Measurements from ENCODE around the gene PPP1R16B.

PPP1R16B gene

DNA sequence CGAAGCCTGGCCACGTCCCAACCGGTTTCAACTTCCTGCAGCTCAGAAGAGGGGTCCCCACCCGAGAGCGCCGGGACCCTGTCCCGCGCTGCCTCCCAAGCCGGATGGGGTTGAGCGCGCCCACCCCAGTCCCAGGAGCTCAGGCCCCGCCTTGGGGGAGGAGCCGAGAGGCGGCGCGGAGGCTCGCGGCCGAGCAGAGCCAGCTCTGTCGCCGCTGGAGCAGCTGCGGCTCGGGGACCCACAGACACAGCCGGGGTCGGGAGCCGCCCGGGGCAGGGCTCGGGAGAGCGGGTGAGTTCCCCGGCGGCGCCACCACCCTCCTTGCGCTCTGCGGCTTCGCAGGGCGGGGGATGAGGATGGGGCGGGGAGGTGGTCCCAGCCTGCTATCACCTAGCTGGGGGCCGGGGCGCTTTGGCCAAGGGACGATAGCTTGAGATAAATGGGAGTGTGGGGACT, at the start of gene PPP1R16B:
TSS of gene PPP1R16B (plus strand) at position 196 of the 456 bp plus-strand sequence. CDS start 30,229 bp downstream, outside the sequence.
- no peak for DNase-seq (ENCODE audit: low read depth)
- peak within 1 kb of the TSS; percentile 45 for H3K4me3 ChIP-seq (ENCODE audit: low read depth, low read length)

DNA sequence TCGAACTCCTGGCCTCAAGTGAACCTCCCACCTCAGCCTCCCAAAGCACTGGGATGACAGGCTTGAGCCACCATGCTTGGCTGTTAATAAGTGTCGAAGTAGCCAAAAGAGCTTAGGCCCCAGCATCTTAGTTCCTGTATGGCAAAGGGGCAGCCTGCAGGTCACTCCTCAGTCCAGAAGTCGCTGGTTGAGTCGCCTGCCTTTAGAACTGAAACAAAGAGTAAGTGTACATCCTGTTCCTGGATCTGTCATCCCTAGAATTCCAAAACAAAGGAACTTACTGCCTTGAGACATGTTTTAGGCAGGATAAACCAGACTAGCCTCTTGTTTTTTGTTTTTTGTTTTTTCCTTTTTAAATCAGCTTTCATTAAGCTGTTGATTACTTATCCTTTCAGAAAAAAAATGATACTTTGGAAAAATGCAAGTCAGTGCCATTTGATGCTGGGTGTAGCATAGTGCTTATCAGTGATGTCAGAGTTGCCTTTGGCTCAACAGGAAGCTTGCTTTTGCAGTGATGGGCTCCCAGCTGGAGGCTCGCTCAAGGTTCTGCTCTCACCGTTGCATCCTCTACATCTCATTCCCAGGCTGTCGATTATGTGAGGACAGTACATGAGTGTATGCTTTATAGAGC, 48.2 kb upstream of the PPP1R16B start:
- DNase-seq (ENCODE audit: low read depth) = no peak
- no peak overlapping the region for H3K4me3 ChIP-seq (ENCODE audit: low read depth, low read length)

DNA sequence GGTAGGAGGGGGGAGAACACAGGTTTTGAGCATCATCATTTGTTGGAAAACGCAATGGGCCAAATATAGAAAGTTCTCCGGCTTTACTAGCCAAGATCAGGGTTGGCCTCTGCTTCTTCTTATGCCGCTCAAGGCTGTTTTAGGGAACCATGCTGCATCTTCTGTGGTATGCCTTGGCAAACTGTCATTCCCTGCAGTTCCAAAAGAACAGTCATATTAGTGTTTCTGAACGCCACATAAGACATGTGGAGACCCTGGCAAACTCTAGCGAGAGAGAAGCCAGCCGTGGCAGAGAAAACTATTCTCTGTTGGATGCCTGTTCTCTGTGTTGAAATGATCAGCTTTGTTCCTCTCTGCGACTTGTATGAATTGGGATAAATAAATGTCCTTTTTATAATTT, 46.4 kb upstream of the PPP1R16B start:
- H3K4me3 ChIP-seq (ENCODE audit: low read depth, low read length) = no peak overlapping the region
- no peak for DNase-seq (ENCODE audit: low read depth)

DNA sequence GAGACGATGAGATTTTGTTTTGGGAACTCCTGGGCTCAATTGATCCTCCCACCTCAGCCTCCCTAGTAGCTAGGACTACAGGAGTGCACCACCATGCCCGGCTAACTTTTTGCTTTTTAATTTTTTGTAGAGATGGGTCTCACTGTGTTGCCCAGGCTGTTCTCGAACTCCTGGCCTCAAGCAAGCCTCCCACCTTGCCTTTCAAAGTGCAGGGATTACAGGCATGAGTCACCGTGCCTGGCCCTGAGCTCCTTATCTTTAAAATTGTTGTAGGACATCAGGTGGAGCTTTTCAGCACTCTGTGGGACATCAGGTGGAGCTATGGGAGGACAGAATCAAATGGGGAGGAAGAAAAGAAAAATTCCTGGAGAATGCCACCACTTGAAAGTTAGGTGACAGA, 44.5 kb upstream of the PPP1R16B start:
- no peak for DNase-seq (ENCODE audit: low read depth)
- no peak overlapping the region for H3K4me3 ChIP-seq (ENCODE audit: low read depth, low read length)

DNA sequence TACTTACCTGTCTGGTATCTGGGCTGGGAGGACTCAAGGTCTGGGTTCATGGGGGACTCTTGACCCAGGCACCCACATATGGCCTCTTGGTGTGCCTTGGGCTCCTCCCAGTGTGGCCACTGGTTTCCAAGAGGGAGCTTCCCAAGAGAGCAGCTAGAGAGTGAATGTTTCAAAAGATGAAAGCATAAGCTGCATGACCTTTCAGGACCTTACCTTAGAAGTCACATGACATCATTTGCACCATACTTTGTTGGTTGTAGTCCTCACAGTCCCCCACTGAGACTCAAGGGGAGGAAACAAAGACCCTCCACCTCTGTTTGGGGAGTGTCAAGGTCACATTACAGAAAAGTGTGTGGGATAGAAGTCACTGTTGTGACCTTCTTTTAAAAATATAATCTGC, 43.3 kb upstream of the PPP1R16B start:
- DNase-seq (ENCODE audit: low read depth) = no peak
- no peak overlapping the region for H3K4me3 ChIP-seq (ENCODE audit: low read depth, low read length)

DNA sequence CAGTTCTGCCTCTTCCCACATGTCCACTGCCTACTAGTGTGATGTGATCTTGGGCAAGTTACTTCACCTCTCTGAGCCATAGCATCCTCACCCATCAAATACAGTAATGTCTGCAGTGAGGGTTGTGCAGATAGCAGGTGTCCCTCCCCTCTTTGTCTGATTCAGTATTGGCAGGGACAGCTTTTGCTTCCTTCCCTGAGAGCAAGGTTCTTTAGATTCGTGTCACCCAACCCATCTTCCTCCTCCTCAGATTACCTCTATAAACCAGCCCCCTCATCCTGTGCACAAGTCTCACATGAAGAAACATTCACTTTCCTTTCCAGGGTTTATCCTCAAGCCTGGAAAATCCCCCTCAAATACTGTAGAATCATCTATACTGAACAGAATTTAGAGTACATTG, 41.9 kb upstream of the PPP1R16B start:
- H3K4me3 ChIP-seq (ENCODE audit: low read depth, low read length) = no peak overlapping the region
- DNase-seq (ENCODE audit: low read depth) = no peak

DNA sequence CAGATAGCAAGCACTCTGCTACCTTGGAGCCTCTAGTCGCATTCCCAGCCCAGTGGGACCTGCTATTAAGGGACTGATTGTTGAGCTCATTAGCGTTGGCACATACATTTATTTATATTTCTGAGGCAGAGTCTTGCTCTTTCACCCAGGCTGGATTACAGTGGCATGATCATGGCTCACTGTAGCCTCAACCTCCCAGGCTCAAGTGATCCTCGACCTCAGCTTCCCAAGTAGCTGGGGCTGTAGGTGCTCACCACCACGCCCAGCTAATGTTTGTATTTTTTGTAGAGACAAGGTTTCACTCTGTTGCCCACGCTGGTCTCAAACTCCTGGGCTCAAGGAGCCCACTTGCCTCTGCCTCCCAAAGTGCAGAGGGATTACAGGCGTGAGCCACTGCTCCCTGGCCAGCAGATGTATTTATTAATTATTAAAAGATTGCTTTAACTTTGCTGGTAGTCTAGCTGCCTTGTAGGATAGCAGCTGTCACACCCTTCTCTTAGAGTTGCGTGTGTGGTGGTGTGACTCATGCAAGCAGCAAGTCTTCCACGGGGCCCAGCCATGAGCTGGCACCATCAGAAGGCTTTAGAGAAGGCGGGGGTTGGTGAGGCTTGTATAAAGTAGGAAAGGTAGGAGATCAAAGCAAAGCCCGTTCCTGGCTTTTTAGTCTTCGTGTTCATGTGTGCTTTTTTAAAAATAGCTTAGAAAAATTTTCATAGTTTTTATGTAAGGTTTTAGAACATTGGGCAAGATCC, 40.8 kb upstream of the PPP1R16B start:
- peak; percentile 69 for DNase-seq (ENCODE audit: low read depth)
- no peak overlapping the region for H3K4me3 ChIP-seq (ENCODE audit: low read depth, low read length)

DNA sequence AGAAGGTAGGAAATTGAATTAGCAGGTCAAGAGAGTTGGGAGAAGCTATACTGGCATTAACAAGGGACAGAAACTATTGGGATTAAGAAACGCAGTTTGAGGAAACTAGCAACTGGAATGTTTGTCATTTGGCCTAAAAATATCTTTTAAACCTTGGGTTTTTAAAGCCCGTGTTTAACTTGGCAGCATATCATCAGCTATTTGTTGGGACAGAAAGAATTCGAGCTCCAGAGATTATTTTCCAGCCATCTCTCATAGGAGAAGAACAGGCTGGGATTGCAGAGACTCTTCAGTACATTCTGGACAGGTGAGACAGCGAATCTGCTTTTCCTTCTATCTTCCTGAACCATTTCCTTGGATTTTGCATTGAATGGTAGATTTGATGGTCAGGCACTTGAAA, 39.4 kb upstream of the PPP1R16B start:
- no peak for DNase-seq (ENCODE audit: low read depth)
- no peak overlapping the region for H3K4me3 ChIP-seq (ENCODE audit: low read depth, low read length)

DNA sequence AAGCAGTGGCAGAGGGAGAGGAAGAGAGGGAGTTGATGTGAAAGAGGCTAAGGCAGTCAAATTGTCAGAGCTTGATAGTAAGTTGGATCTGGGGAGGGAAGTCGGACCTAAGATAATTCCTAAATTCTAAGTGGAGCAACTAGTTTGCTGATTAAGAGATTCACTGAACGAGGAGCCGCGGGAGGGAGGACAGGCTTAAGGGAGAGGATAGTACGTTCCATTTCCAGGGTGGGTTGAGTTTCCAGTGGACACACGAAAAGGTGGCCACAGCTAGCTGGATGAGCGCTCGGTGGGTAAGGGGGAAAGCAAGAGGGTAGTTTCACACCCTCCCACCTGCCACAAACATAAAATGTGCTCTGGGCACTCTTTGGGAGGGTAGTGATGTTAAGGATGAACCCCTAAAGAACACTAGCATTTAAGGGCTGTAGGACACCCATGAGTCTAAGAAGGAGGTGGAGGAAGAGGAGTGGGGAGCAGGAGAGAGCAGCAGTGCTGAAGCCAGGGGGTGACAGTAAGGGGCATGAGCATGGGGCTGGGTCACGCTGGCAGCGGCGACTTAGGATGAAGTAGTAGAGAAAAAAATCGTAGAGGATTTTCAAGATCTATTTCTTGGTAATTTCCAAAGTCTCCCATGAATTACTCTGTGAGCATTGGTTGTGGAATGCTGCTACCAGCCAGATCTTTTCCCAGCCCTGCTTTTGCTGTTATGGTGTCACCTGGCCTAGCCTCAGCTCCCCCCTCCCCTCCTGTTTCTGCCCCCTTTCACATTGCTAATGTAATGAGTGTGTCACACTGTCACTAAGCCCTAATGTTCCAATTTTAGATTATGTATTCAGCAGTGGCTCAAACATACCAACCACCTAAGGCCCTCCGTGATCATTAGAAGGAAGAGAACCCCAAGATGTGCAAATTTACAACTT, 35.9 kb upstream of the PPP1R16B start:
- no peak for DNase-seq (ENCODE audit: low read depth)
- no peak overlapping the region for H3K4me3 ChIP-seq (ENCODE audit: low read depth, low read length)

DNA sequence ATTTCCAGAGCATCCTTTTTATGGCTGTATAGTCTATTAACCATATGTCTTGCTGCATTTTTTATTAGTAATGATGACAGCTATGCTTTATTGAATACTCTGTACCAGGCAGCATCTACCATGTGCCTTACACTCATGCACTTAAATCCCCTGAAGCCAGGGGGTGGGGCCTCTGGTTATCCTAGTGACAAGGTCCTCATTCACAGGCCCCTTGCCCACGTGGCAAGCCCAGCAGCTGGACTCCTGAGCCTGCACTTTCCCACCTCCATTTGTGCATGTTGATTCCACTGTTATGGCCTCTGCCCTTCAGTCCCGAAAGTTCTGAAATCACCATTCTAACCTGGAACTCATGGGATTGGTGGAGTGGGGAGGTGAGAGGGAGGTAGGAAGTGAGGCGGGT, 35.0 kb upstream of the PPP1R16B start:
- no peak for DNase-seq (ENCODE audit: low read depth)
- H3K4me3 ChIP-seq (ENCODE audit: low read depth, low read length) = no peak overlapping the region

DNA sequence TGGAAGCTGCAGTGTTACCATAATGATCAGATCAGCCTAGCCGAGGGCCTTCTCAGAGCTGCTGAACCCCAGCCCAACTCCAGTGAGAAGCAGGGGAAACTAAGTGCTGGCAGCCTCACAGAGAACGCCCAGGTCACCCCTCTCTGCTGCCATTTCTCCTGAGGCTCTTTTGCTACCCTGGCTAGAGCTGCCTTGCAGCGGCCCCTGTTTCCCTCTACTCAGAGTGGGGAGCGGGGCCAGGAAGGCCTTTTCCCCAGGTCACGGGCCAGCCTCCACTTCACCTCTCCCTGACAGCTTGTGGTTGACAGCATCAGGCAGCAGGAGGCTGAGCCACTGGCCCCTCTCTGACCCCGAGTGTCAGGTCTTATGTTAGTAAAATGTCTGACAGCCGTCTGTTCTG, 34.5 kb upstream of the PPP1R16B start:
- DNase-seq (ENCODE audit: low read depth) = no peak
- no peak overlapping the region for H3K4me3 ChIP-seq (ENCODE audit: low read depth, low read length)

DNA sequence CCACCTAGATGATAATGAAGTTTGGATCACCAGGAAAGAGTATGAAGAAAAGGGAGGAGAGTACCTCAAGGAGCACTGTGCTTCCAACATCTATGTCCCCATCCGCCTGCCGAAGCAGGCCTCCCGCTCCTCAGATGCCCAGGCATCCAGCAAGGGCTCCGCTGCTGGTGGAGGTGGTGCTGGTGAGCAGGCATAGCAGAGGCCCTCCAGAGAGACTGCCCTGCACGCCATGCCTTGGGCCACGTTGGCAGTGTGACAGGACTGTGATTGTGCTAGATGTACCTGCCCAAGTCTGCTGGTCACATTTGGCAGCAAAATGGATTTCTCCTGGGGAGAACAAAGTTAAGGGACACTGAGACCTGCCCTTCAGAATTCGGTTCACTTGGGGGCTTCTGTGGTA, 33.9 kb upstream of the PPP1R16B start:
- DNase-seq (ENCODE audit: low read depth) = no peak
- no peak overlapping the region for H3K4me3 ChIP-seq (ENCODE audit: low read depth, low read length)

DNA sequence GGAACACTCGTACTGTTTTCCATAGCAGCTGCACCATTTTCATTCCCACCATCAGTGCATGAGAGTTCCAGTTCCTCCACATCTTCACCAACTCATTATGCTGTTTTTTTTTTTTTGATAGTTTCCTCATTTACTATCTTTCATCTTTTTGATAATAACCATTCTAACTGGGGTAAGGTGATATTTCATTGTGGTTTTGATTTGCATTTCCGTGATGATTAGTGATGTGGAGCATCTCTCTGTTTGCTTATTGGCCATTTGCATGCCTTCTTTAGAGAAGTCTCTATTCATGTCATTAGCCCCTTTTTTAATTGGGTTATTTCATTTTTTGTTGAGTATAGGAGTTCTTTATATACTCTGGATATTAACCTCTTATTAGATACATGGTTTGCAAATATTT, 31.3 kb upstream of the PPP1R16B start:
- H3K4me3 ChIP-seq (ENCODE audit: low read depth, low read length) = no peak overlapping the region
- no peak for DNase-seq (ENCODE audit: low read depth)

DNA sequence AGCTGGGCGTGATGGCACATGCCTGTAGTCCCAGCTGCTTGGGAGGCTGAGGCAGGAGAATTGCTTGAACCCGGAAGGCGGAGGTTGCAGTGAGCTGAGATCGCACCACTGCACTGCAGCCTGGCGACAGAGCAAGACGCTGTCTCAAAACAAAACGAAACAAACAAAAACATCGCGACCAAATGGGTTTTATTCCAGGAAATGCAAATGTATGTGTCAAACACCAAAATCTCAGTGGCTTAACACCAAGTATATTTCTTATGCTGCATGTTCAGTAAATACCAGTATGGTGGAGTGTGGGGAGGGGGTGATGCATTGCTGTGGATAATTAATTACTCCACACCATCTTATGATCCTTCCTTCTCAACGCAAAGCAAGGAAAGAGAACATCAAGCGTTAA, 29.1 kb upstream of the PPP1R16B start:
- no peak overlapping the region for H3K4me3 ChIP-seq (ENCODE audit: low read depth, low read length)
- no peak for DNase-seq (ENCODE audit: low read depth)

DNA sequence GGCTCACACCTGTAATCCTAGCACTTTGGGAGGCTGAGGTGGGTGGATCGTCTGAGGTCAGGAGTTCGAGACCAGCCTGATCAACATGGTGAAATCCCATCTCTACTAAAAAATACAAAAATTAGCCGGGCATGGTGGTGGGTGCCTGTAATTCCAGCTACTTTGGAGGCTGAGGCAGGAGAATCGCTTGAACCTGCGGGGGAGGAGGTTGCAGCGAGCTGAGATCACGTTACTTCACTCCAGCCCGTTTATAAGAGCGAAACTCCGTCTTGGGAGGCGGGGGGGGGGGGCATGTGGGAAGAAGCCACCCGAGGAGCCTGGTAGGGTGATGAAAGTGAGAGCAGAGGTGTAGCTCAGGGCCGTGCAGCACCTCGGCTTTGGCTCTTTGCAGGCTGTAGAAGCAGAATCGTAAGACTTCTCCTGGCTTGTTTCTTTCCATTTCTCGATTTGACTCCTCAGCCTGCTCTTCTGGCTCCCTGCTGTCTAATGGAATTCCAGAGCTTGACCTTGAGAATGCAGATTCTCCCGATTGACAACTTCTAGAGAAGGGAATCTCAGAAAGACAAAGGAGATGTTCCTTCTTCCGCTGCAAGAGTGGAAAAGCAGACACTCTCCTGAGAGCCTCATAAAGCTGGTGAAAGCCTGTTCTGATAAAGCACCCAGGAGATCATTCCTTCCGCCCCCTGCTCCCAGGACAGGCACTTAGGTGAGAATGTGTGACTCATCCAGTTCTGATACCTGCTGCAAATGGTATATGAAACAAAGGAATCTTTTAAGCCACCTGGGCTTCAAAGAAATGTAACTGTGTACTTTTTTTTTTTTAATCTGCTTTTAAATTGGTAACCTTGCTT, 26.0 kb upstream of the PPP1R16B start:
- H3K4me3 ChIP-seq (ENCODE audit: low read depth, low read length) = no peak overlapping the region
- DNase-seq (ENCODE audit: low read depth) = no peak

DNA sequence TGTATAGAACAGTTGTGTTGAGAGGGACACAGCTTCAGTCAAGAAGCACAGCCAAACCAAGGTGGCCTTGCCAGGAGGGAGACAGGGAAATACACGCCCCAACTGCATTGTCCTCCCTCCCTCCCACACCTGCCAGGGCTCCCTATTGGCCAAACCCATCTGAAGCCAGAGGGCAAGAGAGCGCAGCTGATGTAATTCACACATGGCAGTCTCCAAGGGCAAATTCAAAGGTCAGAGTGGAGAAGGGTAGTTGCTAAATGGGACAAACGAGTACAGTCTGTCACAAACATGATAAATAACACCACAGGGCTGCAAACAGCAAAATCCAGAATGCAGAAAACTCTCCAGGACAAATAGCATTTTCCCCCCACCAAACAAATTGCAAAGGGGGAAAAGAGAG, 23.2 kb upstream of the PPP1R16B start:
- no peak for DNase-seq (ENCODE audit: low read depth)
- no peak overlapping the region for H3K4me3 ChIP-seq (ENCODE audit: low read depth, low read length)

DNA sequence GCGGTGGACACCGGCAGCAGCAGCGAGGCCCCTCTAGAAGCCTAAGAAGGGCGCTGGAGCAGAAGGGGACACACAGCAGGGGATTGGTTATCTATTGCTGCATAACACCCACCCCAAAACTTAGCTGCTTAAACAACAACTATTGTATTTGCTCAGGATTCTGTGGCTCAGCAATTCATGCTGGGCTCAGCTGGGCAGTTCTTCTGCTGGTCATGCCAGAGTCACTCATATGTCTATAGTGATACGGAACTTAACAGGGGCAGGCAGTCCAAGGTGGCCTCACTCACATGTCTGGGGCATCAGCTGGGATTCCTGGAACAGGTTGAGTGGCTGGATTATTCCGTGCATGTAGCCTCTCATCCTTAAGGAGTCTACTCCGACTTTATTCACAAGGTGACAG, 17.6 kb upstream of the PPP1R16B start:
- no peak for DNase-seq (ENCODE audit: low read depth)
- H3K4me3 ChIP-seq (ENCODE audit: low read depth, low read length) = no peak overlapping the region

DNA sequence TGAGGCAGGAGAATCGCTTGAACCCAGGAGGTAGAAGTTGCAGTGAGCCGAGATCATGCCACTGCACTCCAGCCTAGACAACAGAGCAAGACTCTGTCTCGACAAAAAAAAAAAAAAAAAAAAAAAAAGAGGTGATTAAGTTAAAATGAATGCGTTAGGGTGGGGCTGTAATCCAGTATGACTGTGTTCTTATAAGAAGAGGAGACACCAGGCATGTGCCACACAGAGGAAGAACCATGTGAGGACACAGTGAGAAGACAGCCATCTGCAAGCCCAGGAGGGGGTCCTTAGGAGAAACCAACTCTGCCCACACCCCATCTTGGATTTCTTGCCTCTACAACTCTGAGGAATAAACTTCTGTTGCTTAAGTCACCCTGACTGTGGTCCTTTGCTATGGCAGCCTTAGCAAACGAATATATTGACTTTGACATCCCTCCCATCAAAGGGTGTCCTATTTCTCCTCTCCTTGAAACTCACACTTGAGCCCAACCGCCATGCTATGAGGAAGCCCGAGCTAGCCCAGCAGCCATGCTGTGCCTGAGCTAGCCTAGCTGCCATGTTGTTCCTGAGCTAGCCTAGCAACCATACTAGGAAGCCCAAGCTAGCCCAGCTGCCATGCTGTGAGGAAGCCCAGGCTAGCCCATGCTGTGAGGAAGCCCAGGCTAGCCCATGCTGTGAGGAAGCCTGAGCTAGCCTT, 15.8 kb upstream of the PPP1R16B start:
- DNase-seq (ENCODE audit: low read depth) = no peak
- no peak overlapping the region for H3K4me3 ChIP-seq (ENCODE audit: low read depth, low read length)

Measured in skeletal muscle cell (primary cell).